ENCODE results near the gene ANP32A. TPM values are rescaled to one million over a fixed set of nuclear protein-coding genes. Genes with fewer than 3 reads are reported as not detected.
"Not testable (repeated sequence)": the region's sequence is repeated elsewhere in the genome, so short reads cannot be mapped to it uniquely, and the experiment has no call there.

The ANP32A gene
- total RNA-seq, 2 donors from 2014 or later = 52.6 to 70.8 TPM

DNA sequence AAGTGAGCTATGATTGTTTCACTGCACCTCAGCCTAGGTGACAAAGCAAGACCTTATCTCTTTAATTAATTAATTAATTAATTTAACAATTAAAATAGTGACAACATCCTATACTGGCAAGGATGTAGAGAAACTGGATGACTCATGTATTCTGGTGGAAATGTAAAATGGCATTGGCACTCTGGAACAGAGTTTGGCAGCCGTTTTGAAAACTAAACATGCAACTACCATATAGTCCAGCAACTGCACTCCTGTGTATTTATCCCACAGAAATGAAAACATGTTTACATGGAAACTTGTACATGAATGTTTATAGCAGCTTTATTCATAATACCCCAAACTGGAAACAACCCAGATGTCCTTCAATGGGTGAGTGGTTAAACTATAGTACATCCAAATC lies 56.6 kb downstream of the ANP32A start:
- Histone ChIP-seq H3K36me3 (no peaks in the 10 kb centered on the region), H3K4me3 (no peak overlapping the region), H3K9me3 (no peaks in the 10 kb centered on the region), H3K4me1 (replicated peaks) (no peaks in the 10 kb centered on the region), H3K27ac (no peak overlapping the region), H3K27me3 (replicated peaks; ENCODE audit: insufficient read depth) (no peaks in the 10 kb centered on the region)
- TF ChIP-seq POLR2A (IDR thresholded peaks at IDR 0.05) = no peak
- 53% methylated on average over 1 of the region's 1 CpG for WGBS
- no peak for DNase-seq (ENCODE audit: low spot score)
- intact Hi-C loops (cut with DNase I) = no loop called here

DNA sequence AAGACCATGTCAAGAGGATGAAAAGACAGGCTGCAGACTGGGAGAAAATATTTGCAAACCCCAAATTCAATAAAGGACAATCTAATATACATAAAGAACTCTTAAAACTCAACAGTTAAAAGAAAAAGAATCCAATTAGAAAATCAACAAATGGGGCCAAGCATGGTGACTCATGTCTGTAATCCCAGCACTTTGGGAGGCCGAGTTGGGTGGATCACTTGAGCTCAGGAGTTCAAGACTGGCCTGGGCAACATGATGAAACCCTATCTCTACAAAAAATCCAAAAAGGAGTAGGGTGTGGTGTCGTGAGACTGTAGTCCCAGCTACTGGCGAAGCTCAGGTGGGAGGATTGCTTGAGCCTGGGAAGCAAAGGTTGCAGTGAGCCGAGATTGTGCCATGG lies 57.6 kb downstream of the ANP32A start:
- no peak for DNase-seq (ENCODE audit: low spot score)
- Histone ChIP-seq H3K36me3 (no peaks in the 10 kb centered on the region), H3K4me3 (no peak overlapping the region), H3K4me1 (replicated peaks) (no peaks in the 10 kb centered on the region), H3K27ac (no peak overlapping the region), H3K9me3 (no peaks in the 10 kb centered on the region), H3K27me3 (replicated peaks; ENCODE audit: insufficient read depth) (no peaks in the 10 kb centered on the region)
- TF ChIP-seq, protein P1, sequence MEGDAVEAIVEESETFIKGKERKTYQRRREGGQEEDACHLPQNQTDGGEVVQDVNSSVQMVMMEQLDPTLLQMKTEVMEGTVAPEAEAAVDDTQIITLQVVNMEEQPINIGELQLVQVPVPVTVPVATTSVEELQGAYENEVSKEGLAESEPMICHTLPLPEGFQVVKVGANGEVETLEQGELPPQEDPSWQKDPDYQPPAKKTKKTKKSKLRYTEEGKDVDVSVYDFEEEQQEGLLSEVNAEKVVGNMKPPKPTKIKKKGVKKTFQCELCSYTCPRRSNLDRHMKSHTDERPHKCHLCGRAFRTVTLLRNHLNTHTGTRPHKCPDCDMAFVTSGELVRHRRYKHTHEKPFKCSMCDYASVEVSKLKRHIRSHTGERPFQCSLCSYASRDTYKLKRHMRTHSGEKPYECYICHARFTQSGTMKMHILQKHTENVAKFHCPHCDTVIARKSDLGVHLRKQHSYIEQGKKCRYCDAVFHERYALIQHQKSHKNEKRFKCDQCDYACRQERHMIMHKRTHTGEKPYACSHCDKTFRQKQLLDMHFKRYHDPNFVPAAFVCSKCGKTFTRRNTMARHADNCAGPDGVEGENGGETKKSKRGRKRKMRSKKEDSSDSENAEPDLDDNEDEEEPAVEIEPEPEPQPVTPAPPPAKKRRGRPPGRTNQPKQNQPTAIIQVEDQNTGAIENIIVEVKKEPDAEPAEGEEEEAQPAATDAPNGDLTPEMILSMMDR (IDR thresholded peaks at IDR 0.05) = no peak
- TF ChIP-seq POLR2A (IDR thresholded peaks at IDR 0.05) (no peak), POLR2AphosphoS5 (IDR thresholded peaks at IDR 0.05) (no peak)
- WGBS = 74% methylated on average over 4 of the region's 4 CpGs
- intact Hi-C loops (cut with DNase I) = no loop called here

DNA sequence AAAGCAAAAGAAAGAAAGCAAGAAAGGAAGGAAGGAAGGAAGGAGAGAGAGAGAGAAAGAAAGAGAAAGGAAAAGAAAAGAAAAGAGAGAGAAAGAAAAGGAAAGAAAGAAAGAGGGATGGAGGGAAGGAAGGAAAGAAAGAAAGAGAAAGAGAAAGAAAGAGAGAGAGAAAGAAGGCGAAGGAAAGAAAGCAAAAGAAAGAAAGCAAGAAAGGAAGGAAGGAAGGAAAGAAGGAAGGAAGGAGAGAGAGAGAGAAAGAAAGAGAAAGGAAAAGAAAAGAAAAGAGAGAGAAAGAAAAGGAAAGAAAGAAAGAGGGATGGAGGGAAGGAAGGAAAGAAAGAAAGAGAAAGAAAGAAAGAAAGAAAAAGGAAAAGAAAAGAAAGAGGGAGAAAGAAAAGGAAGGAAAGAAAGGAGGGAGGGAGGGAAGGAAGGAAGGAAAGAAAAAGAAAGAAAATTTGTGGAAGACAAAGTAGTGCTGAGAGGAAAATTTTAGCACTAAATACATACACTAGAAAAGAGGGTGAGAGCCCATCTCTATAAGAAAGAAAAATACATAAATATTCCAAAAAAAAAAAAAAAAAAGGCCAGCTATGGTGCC lies 60.6 kb downstream of the ANP32A start:
- 94% methylated on average over 1 of the region's 1 CpG for WGBS
- intact Hi-C loops (cut with DNase I); H3K36me3 ChIP-seq; H3K27me3 ChIP-seq (replicated peaks; ENCODE audit: insufficient read depth); H3K4me1 ChIP-seq (replicated peaks); H3K9me3 ChIP-seq; H3K4me3 ChIP-seq; DNase-seq (ENCODE audit: low spot score); H3K27ac ChIP-seq: not testable (repeated sequence)

DNA sequence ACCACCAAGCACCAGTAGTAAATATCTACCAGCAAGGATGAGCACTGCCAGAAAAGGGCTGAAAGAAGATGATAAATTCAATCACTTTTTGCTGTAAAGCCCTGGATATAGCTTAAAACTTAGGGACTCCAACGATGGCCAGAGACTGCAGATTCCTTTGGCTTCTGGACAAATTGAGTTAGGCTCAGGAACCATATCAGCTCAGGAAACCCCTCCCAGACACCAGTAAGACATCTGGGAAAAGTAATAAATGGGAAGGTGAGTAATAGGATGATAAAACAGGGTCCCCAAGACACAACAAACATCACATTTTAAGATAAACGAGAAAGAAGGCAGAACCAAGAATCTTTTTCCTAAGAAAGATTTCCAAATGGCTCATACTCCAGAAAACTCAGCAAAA lies 65.0 kb downstream of the ANP32A start:
- no peak for TF ChIP-seq POLR2A (IDR thresholded peaks at IDR 0.05)
- no peak for TF ChIP-seq POLR2AphosphoS5 (IDR thresholded peaks at IDR 0.05)
- TF ChIP-seq, protein P1 (IDR thresholded peaks at IDR 0.05) = no peak
- Histone ChIP-seq H3K27me3 (replicated peaks; ENCODE audit: insufficient read depth) (no peaks in the 10 kb centered on the region), H3K36me3 (no peaks in the 10 kb centered on the region), H3K4me1 (replicated peaks) (no peaks in the 10 kb centered on the region), H3K9me3 (no peaks in the 10 kb centered on the region), H3K27ac (no peak overlapping the region), H3K4me3 (no peak overlapping the region)
- no peak for DNase-seq (ENCODE audit: low spot score)
- intact Hi-C loops (cut with DNase I) = no loop called here
- 45% methylated on average over 2 of the region's 2 CpGs for WGBS

DNA sequence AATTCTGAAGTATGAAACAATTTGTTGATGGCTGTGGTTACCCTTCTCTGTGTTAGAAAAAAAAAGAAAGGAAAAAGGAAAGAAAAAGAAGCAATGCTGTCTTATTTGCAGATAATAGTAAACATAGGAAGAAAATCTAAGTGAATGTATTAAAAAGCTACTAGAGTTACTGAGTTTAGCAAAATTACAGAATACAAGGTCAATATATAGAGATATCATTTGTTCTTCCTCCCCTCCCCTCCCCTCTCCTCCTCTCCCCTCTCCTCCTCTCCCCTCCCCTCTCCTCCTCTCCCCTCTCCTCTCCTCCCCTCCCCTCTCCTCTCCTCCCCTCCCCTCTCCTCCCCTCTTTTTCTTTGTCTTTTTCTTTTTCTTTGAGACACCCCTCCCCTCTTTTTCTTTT lies 69.1 kb downstream of the ANP32A start:
- intact Hi-C loops (cut with DNase I) = no loop called here
- no peak overlapping the region for H3K4me3 ChIP-seq
- H3K4me1 ChIP-seq (replicated peaks) = no peaks in the 10 kb centered on the region
- H3K9me3 ChIP-seq = no peaks in the 10 kb centered on the region
- H3K36me3 ChIP-seq = no peaks in the 10 kb centered on the region
- no peak for TF ChIP-seq POLR2AphosphoS5 (IDR thresholded peaks at IDR 0.05)
- TF ChIP-seq, protein P1 (IDR thresholded peaks at IDR 0.05) = no peak
- no peak overlapping the region for H3K27ac ChIP-seq
- no peak for DNase-seq (ENCODE audit: low spot score)
- H3K27me3 ChIP-seq (replicated peaks; ENCODE audit: insufficient read depth) = no peaks in the 10 kb centered on the region

DNA sequence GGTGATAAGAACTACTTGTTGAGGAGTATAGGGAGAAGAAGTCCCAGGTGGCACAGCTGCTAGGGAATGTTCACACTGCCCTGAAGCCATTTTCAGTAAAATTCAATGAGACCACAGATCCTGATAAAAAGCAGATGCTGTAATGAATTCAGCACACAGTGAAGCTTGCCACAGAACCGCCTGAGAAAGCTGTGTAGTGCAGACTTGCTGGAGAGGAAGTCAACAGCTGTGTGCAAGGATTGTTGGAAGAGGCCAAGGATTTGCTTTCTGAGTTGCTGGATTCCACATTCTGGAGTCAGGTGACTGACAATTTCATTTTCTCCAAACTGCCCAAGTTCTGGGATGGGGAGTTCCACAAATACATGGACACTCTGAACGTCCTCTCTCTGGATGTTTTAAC lies 70.9 kb downstream of the ANP32A start:
- DNase-seq (ENCODE audit: low spot score) = no peak
- H3K4me1 ChIP-seq (replicated peaks) = no peaks in the 10 kb centered on the region
- no peaks in the 10 kb centered on the region for H3K36me3 ChIP-seq
- 62% methylated on average over 2 of the region's 2 CpGs for whole genome bisulfite sequencing
- H3K27me3 ChIP-seq (replicated peaks; ENCODE audit: insufficient read depth) = no peaks in the 10 kb centered on the region
- no peak overlapping the region for H3K4me3 ChIP-seq
- no peak overlapping the region for H3K27ac ChIP-seq
- intact Hi-C loops (cut with DNase I) = no loop called here
- TF ChIP-seq POLR2AphosphoS5 (IDR thresholded peaks at IDR 0.05) (no peak), POLR2A (IDR thresholded peaks at IDR 0.05) (no peak)
- TF ChIP-seq, protein P1 (IDR thresholded peaks at IDR 0.05) = no peak
- H3K9me3 ChIP-seq = no peaks in the 10 kb centered on the region
